ENCODE data around the gene PITX2.

- no peak for TF ChIP-seq POLR2A (IDR thresholded peaks at IDR 0.05; ENCODE audit: low read depth)
- TF ChIP-seq CTCF (IDR thresholded peaks at IDR 0.05) = no peak
These were observed 17.8 kb downstream of the PITX2 start for GRCh38 chr4:110605077-110605476.
